Activated naive CD8-positive, alpha-beta T cell treated with anti-CD3 and anti-CD28 coated beads, Interleukin-2, amount 10 ng/mL, durations not matched to agents 7 days and 5 days (primary cell): ENCODE results near the gene CEP290. TPM values are rescaled to one million over a fixed set of nuclear protein-coding genes. Genes with fewer than 3 reads are reported as not detected.
"Not testable (repeated sequence)": the region's sequence is repeated elsewhere in the genome, so short reads cannot be mapped to it uniquely, and the experiment has no call there.

Source experiments
- ATAC-seq: fragments of 150-1000 bp; cut with Tn5 transposase; one replicate; pipeline ENCODE4 v1.10.0; 2021; ENCODE audit warnings: low read depth, moderate library complexity
- POLR2A ChIA-PET: fragments of 350-600 bp; sonication (Branson Sonifier 250); formaldehyde crosslinking; loops from one replicate; lab custom pipeline; 2021; ENCODE audit warnings: antibody characterized with exemption; lab: Charles Lee
- DNase-seq: peaks from one replicate; pipeline ENCODE4 v3.0.0; 2021
- H3K27ac Mint-ChIP-seq: one replicate; pipeline ENCODE4 v1.8.0; 2022; ENCODE audit warnings: mild to moderate bottlenecking, mixed read lengths
- H3K27me3 Mint-ChIP-seq: one replicate; pipeline ENCODE4 v1.8.0; 2022; ENCODE audit warnings: mild to moderate bottlenecking, moderate library complexity, mixed read lengths
- H3K36me3 Mint-ChIP-seq: one replicate; pipeline ENCODE4 v1.8.0; 2021; ENCODE audit warnings: mild to moderate bottlenecking, mixed read lengths
- H3K4me1 Mint-ChIP-seq: one replicate; pipeline ENCODE4 v1.8.0; 2021; ENCODE audit warnings: mixed read lengths
- H3K4me3 Mint-ChIP-seq: one replicate; pipeline ENCODE4 v1.8.0; 2022; ENCODE audit warnings: mild to moderate bottlenecking, moderate library complexity, mixed read lengths
- H3K9me3 Mint-ChIP-seq: one replicate; pipeline ENCODE4 v1.8.0; 2021; ENCODE audit warnings: mixed read lengths
- total RNA-seq, 2 experiments: library from RNA; stranded (reverse); gene quantifications; one replicate each; pipeline ENCODE4 v1.2.3, GENCODE V29; 2021

The CEP290 gene
- total RNA-seq, 2 experiments from 2014 or later: 13.6 to 18.2 TPM

GRCh38 chr12:88057994-88058718 is 83.7 kb downstream of the CEP290 start:
- Mint-ChIP-seq H3K27me3 (no peaks in the 10 kb centered on the region), H3K27ac (no peak overlapping the region), H3K4me3 (no peak overlapping the region), H3K9me3 (no peaks in the 10 kb centered on the region), H3K36me3 (peaks cover 19% of the 10 kb centered on the region), H3K4me1 (peaks cover 5% of the 10 kb centered on the region)
- ATAC-seq: no peak
- DNase-seq: no peak
- POLR2A ChIA-PET: no interaction called here

- Mint-ChIP-seq H3K36me3 (peaks cover 11% of the 10 kb centered on the region), H3K27me3 (no peaks in the 10 kb centered on the region), H3K4me3 (no peak overlapping the region), H3K4me1 (no peaks in the 10 kb centered on the region), H3K27ac (no peak overlapping the region), H3K9me3 (no peaks in the 10 kb centered on the region)
- POLR2A ChIA-PET: no interaction called here
- DNase-seq (no peak), ATAC-seq (no peak)
These were observed 85.3 kb downstream of the CEP290 start for GRCh38 chr12:88056571-88056970.

- Mint-ChIP-seq H3K27ac (no peak overlapping the region), H3K4me3 (no peak overlapping the region), H3K4me1 (no peaks in the 10 kb centered on the region), H3K36me3 (peaks cover 6% of the 10 kb centered on the region), H3K27me3 (no peaks in the 10 kb centered on the region), H3K9me3 (no peaks in the 10 kb centered on the region)
- DNase-seq: no peak
- POLR2A ChIA-PET: no interaction called here
- ATAC-seq: peak; percentile 52
These were observed 89.2 kb downstream of the CEP290 start for GRCh38 chr12:88052686-88053085.

GRCh38 chr12:88044035-88044434 is 97.9 kb downstream of the CEP290 start:
- no peaks in the 10 kb centered on the region for H3K9me3 Mint-ChIP-seq
- no peaks in the 10 kb centered on the region for H3K27me3 Mint-ChIP-seq
- POLR2A ChIA-PET: no interaction called here
- H3K27ac Mint-ChIP-seq: no peak overlapping the region
- no peak overlapping the region for H3K4me3 Mint-ChIP-seq
- H3K36me3 Mint-ChIP-seq: peaks cover 35% of the 10 kb centered on the region
- ATAC-seq: no peak
- peaks cover 6% of the 10 kb centered on the region for H3K4me1 Mint-ChIP-seq
- no peak for DNase-seq

- peaks cover 35% of the 10 kb centered on the region for H3K4me1 Mint-ChIP-seq
- POLR2A ChIA-PET: interaction anchor here (1.0 kb wide), 1 partner anchor 104 kb away, joined by 3 read pairs; the partner anchor contains the start of genes CEP290 and TMTC3
- H3K4me3 Mint-ChIP-seq: no peak overlapping the region
- no peak for DNase-seq
- H3K36me3 Mint-ChIP-seq: peaks cover 13% of the 10 kb centered on the region
- no peak overlapping the region for H3K27ac Mint-ChIP-seq
- no peaks in the 10 kb centered on the region for H3K9me3 Mint-ChIP-seq
- no peaks in the 10 kb centered on the region for H3K27me3 Mint-ChIP-seq
- no peak for ATAC-seq
These were observed 104.1 kb downstream of the CEP290 start for GRCh38 chr12:88037770-88038169.

- H3K27me3 Mint-ChIP-seq: no peaks in the 10 kb centered on the region
- peak overlapping the region; percentile 93 for H3K27ac Mint-ChIP-seq
- no peak for ATAC-seq
- H3K9me3 Mint-ChIP-seq: peaks cover 4% of the 10 kb centered on the region
- POLR2A ChIA-PET: interaction anchor here (1.4 kb wide), 1 partner anchor 18 kb away, joined by 3 read pairs; no protein-coding TSS in a partner anchor
- no peak for DNase-seq
- peak overlapping the region; percentile 95 for H3K4me3 Mint-ChIP-seq
- peaks cover 35% of the 10 kb centered on the region for H3K4me1 Mint-ChIP-seq
- peaks cover 13% of the 10 kb centered on the region for H3K36me3 Mint-ChIP-seq
These were observed 105.4 kb downstream of the CEP290 start for GRCh38 chr12:88036353-88036965.

GRCh38 chr12:88035907-88036289 is 106.0 kb downstream of the CEP290 start:
- Mint-ChIP-seq H3K9me3 (peaks cover 4% of the 10 kb centered on the region), H3K4me1 (peaks cover 35% of the 10 kb centered on the region), H3K4me3 (peak overlapping the region; percentile 95), H3K27me3 (no peaks in the 10 kb centered on the region), H3K36me3 (peaks cover 13% of the 10 kb centered on the region), H3K27ac (peak overlapping the region; percentile 93)
- no peak for DNase-seq
- POLR2A ChIA-PET: interaction anchor here (1.1 to 1.4 kb wide), 2 partner anchors 18 to 48 kb away, joined by 3 to 4 read pairs; no protein-coding TSS in a partner anchor
- no peak for ATAC-seq

- POLR2A ChIA-PET: interaction anchor here (0.6 to 1.1 kb wide), 2 partner anchors 9 to 48 kb away, joined by 3 to 4 read pairs; no protein-coding TSS in a partner anchor
- peak; percentile 99 for ATAC-seq
- Mint-ChIP-seq H3K27ac (peak overlapping the region; percentile 93), H3K27me3 (no peaks in the 10 kb centered on the region), H3K9me3 (peaks cover 4% of the 10 kb centered on the region), H3K36me3 (peaks cover 13% of the 10 kb centered on the region), H3K4me3 (peak overlapping the region; percentile 95), H3K4me1 (peaks cover 33% of the 10 kb centered on the region)
- DNase-seq: peak; percentile 89
These were observed 106.5 kb downstream of the CEP290 start for GRCh38 chr12:88035271-88035906.

- H3K9me3 Mint-ChIP-seq, H3K36me3 Mint-ChIP-seq, H3K4me1 Mint-ChIP-seq, DNase-seq, H3K4me3 Mint-ChIP-seq, POLR2A ChIA-PET, ATAC-seq, H3K27ac Mint-ChIP-seq, H3K27me3 Mint-ChIP-seq: not testable (repeated sequence)
These were observed 110.7 kb downstream of the CEP290 start for GRCh38 chr12:88031161-88031560.

GRCh38 chr12:88029093-88029665 is 112.7 kb downstream of the CEP290 start, which contains the start of gene C12orf50:
C12orf50 (minus strand) TSS chr12:88029401; CDS start chr12:88026962, 2,439 bp downstream.
- no peak for DNase-seq
- no peak for ATAC-seq
- POLR2A ChIA-PET: no interaction called here
- H3K36me3 Mint-ChIP-seq: no peaks in the 10 kb centered on the region
- peaks cover 5% of the 10 kb centered on the region for H3K27me3 Mint-ChIP-seq
- peaks cover 4% of the 10 kb centered on the region for H3K9me3 Mint-ChIP-seq
- H3K27ac Mint-ChIP-seq: no peak within 1 kb of the TSS
- H3K4me3 Mint-ChIP-seq: no peak within 1 kb of the TSS
- peaks cover 5% of the 10 kb centered on the region for H3K4me1 Mint-ChIP-seq

- H3K4me3 Mint-ChIP-seq: no peak overlapping the region
- no peaks in the 10 kb centered on the region for H3K36me3 Mint-ChIP-seq
- H3K9me3 Mint-ChIP-seq: peaks cover 4% of the 10 kb centered on the region
- POLR2A ChIA-PET: interaction anchor here (0.8 kb wide), 1 partner anchor 9 kb away, joined by 3 read pairs; a partner anchor contains a TSS
- H3K27me3 Mint-ChIP-seq: peaks cover 10% of the 10 kb centered on the region
- no peaks in the 10 kb centered on the region for H3K4me1 Mint-ChIP-seq
- DNase-seq: no peak
- H3K27ac Mint-ChIP-seq: no peak overlapping the region
- no peak for ATAC-seq
These were observed 115.7 kb downstream of the CEP290 start for GRCh38 chr12:88026196-88026595.

GRCh38 chr12:88017964-88018363 is 123.9 kb downstream of the CEP290 start:
- DNase-seq: no peak
- peaks cover 6% of the 10 kb centered on the region for H3K27me3 Mint-ChIP-seq
- no peak overlapping the region for H3K4me3 Mint-ChIP-seq
- H3K9me3 Mint-ChIP-seq: peaks cover 8% of the 10 kb centered on the region
- no peak for ATAC-seq
- H3K4me1 Mint-ChIP-seq: no peaks in the 10 kb centered on the region
- H3K27ac Mint-ChIP-seq: no peak overlapping the region
- no peaks in the 10 kb centered on the region for H3K36me3 Mint-ChIP-seq
- POLR2A ChIA-PET: no interaction called here

GRCh38 chr12:88015825-88016224 is 126.1 kb downstream of the CEP290 start:
- no peak for ATAC-seq
- H3K36me3 Mint-ChIP-seq: no peaks in the 10 kb centered on the region

More at GRCh38 chr12:88015825-88016224, 126.1 kb downstream of the CEP290 start:
- no peaks in the 10 kb centered on the region for H3K4me1 Mint-ChIP-seq
- no peak for DNase-seq
- peaks cover 4% of the 10 kb centered on the region for H3K9me3 Mint-ChIP-seq
- POLR2A ChIA-PET: no interaction called here
- H3K4me3 Mint-ChIP-seq: no peak overlapping the region
- peaks cover 7% of the 10 kb centered on the region for H3K27me3 Mint-ChIP-seq
- H3K27ac Mint-ChIP-seq: no peak overlapping the region
